Mesothelial cell of epicardium (in vitro differentiated cells): ENCODE data around the gene SLC23A2. TPM values are rescaled to one million over a fixed set of nuclear protein-coding genes. Genes with fewer than 3 reads are reported as not detected.

Source experiments
- DNase-seq, 2 experiments: peaks; one replicate each; pipeline ENCODE4 v3.0.0; 2021; ENCODE audit warnings: low spot score in 2 of 2; ENCODE audit not compliant: unreplicated experiment in 2 of 2
- H3K27ac Mint-ChIP-seq: 2 replicates; pipeline ENCODE4 v1.8.0; 2021; ENCODE audit warnings: mixed read lengths
- H3K27me3 Mint-ChIP-seq: 2 replicates; pipeline ENCODE4 v1.8.0; 2021; ENCODE audit warnings: low read depth, mixed read lengths
- H3K36me3 Mint-ChIP-seq: 2 replicates; pipeline ENCODE4 v1.8.0; 2021; ENCODE audit warnings: mixed read lengths
- H3K4me1 Mint-ChIP-seq: 2 replicates; pipeline ENCODE4 v1.8.0; 2021; ENCODE audit warnings: mixed read lengths
- H3K4me3 Mint-ChIP-seq: 2 replicates; pipeline ENCODE4 v1.8.0; 2021; ENCODE audit warnings: mild to moderate bottlenecking, moderate library complexity, mixed read lengths
- H3K9me3 Mint-ChIP-seq: 2 replicates; pipeline ENCODE4 v1.8.0; 2021; ENCODE audit warnings: mixed read lengths
- CTCF ChIP-seq: fragments of 200-600 bp; sonication (generic); IDR thresholded peaks from one replicate; pipeline ENCODE4 v1.5.0; 2021; ENCODE audit warnings: antibody characterized with exemption; ENCODE audit not compliant: unreplicated experiment
- total RNA-seq: library from RNA; stranded (reverse); gene quantifications from 3 replicates; pipeline ENCODE4 v1.2.1, GENCODE V29; 2021

SLC23A2 gene
- total RNA-seq, 1 donor from 2014 or later, result 33.7 TPM

DNA sequence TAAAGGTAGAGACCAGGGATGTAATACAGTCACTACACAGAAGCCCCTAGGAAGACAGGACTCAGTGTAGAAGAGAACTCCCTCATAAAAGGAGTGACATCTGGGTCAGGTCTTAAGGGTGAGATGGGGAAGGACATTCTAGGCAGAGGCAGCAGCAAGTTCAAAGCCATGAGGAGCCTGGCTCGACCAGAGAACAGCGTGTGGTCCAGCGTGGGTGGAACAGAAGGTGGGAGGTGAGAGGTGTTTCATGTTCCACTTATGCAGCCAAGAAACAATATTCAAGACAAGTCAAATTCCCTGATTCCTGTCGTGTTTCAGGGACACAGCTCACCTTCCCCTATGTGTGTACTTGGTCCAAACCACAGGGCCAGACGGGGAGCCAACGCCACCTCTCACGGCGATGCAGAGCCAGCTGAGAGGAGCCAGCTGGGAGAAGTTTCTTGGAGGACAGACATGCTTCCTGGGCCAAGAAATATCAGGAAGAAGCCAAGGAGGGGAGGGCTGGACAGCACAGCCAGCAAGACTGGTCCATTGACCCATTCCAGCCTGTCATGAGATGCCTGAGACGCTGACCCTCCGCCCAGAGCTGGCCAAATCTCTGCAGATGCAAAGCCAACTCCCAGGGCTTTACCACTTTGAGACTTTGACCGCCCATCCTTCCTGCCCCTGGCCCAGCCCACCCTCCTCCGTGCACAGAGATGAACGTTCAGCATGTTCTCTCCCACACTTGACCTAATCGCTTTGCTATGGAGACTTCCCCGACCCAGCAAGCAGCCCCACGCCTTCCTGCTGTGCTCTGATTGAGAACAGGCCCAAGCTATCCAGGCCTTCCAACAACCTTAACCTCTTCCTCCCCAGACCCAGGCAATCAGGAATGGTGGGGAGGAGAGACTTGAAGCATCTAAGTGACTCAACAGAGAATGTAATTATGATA lies 165.8 kb downstream of the SLC23A2 start:
- Mint-ChIP-seq H3K36me3 (no peaks in the 10 kb centered on the region), H3K4me3 (no peak overlapping the region), H3K27ac (peak overlapping the region; percentile 54), H3K4me1 (peaks cover 12% of the 10 kb centered on the region), H3K9me3 (peaks cover 12% of the 10 kb centered on the region), H3K27me3 (peaks cover 3% of the 10 kb centered on the region)
- no peak for TF ChIP-seq CTCF
- DNase-seq, result no peak

DNA sequence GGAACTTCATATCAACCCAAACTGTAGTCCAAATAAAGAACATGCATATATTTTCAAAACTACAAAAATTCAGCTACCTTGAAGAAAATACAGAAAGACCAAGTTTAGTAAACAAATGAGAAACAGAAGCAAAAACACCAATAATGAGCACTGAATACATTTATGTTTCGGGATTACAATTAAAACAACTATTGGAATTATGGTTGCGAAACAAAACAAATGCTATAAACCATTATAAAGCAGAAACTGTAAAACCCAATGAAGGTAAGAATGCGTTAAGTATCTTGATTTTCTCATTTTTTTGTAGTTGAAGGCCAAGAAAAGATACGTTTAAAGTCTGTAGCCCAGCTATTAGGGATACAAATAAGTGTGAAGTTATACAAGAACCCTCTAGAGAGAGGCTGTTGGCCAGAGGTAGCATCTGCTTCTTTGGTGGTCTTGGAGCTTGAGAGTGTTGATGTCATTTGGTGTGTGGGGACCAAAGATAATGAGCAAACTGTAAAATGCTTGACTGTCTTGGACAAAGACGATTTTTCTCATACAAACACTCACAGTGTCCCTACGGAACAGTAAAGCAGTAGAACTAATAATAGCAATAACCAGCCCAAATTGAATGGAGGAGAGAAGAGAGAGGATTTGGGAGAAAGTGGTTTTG lies 168.1 kb downstream of the SLC23A2 start:
- Mint-ChIP-seq H3K9me3 (peaks cover 7% of the 10 kb centered on the region), H3K4me1 (peaks cover 12% of the 10 kb centered on the region), H3K27me3 (no peaks in the 10 kb centered on the region), H3K27ac (no peak overlapping the region), H3K4me3 (no peak overlapping the region), H3K36me3 (no peaks in the 10 kb centered on the region)
- no peak for DNase-seq
- TF ChIP-seq CTCF, result no peak

GRCh38 chr20:4832469-4832868 lies 168.8 kb downstream of the SLC23A2 start:
- TF ChIP-seq CTCF, result no peak
- Mint-ChIP-seq H3K27me3 (no peaks in the 10 kb centered on the region), H3K27ac (no peak overlapping the region), H3K9me3 (peaks cover 7% of the 10 kb centered on the region), H3K4me3 (no peak overlapping the region), H3K36me3 (no peaks in the 10 kb centered on the region), H3K4me1 (peaks cover 12% of the 10 kb centered on the region)
- no peak for DNase-seq

DNA sequence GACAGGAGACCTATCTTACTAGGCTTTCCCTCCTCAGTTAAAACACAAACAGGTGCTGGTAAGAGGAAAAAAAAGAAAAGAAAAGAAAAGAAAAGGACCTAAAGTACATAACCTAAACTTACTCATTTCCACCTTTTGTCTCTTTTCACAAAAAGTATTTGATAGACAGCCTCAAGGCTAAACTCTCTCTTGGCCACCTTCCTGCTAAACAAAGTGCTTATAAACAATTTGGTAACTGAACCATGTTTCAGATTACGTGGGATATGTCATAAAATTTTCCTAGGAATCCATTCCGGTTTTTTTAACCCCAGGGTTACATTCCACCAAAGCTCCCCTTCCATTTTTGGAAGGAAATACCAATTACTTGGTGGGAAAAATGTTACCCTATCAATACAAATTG lies 170.6 kb downstream of the SLC23A2 start:
- DNase-seq, result no peak
- H3K4me1 Mint-ChIP-seq, result peaks cover 6% of the 10 kb centered on the region
- no peak overlapping the region for H3K27ac Mint-ChIP-seq
- H3K4me3 Mint-ChIP-seq, result no peak overlapping the region
- no peak for TF ChIP-seq CTCF
- H3K36me3 Mint-ChIP-seq, result no peaks in the 10 kb centered on the region
- H3K9me3 Mint-ChIP-seq, result peaks cover 7% of the 10 kb centered on the region
- no peaks in the 10 kb centered on the region for H3K27me3 Mint-ChIP-seq

- Mint-ChIP-seq H3K36me3 (no peaks in the 10 kb centered on the region), H3K4me3 (no peak overlapping the region), H3K27ac (no peak overlapping the region), H3K9me3 (peaks cover 7% of the 10 kb centered on the region), H3K27me3 (no peaks in the 10 kb centered on the region), H3K4me1 (peaks cover 2% of the 10 kb centered on the region)
- no peak for TF ChIP-seq CTCF
- no peak for DNase-seq
These were observed 171.1 kb downstream of the SLC23A2 start for GRCh38 chr20:4830259-4830658.
